ENCODE results near the gene ADRM1. TPM values are rescaled to one million over a fixed set of nuclear protein-coding genes. Genes with fewer than 3 reads are reported as not detected.

Gene ADRM1
- total RNA-seq, 1 donor from 2014 or later = 52.3 TPM

- no peak for TF ChIP-seq EZH2 (IDR thresholded peaks at IDR 0.05)
- TF ChIP-seq CTCF (IDR thresholded peaks at IDR 0.05) = no peak
- no peaks in the 10 kb centered on the region for H3K4me1 ChIP-seq
- H3K79me2 ChIP-seq (ENCODE audit: low read depth) = no peaks in the 10 kb centered on the region
- Mint-ChIP-seq H3K36me3 (no peaks in the 10 kb centered on the region), H3K4me1 (no peaks in the 10 kb centered on the region), H3K9me3 (no peaks in the 10 kb centered on the region), H3K27ac (no peak overlapping the region), H3K27me3 (ENCODE audit: insufficient read depth, low read depth) (peaks cover 2% of the 10 kb centered on the region), H3K4me3 (no peak overlapping the region)
- H3K9ac ChIP-seq = no peak overlapping the region
- H3K27me3 ChIP-seq = no peaks in the 10 kb centered on the region
- H3K9me3 ChIP-seq (ENCODE audit: low read depth) = no peaks in the 10 kb centered on the region
- H3K4me3 ChIP-seq = no peak overlapping the region
- DNase-seq (ENCODE audit: low spot score) = no peak
- no peaks in the 10 kb centered on the region for H4K20me1 ChIP-seq (ENCODE audit: low read depth)
- H2AFZ ChIP-seq (replicated peaks) = no peak overlapping the region
- no peaks in the 10 kb centered on the region for H3F3A ChIP-seq (ENCODE audit: low read depth)
- H3K4me2 ChIP-seq = no peak overlapping the region
- H3K27ac ChIP-seq = no peak overlapping the region
- H3K36me3 ChIP-seq = no peaks in the 10 kb centered on the region
Measured at GRCh38 chr20:62313021-62313420, 10.2 kb downstream of the ADRM1 start.

- no peak for DNase-seq (ENCODE audit: low spot score)
- no peak overlapping the region for H3K4me2 ChIP-seq
- H3K4me3 ChIP-seq = no peak overlapping the region
- no peak overlapping the region for H3K9ac ChIP-seq
- H3F3A ChIP-seq (ENCODE audit: low read depth) = peaks cover 4% of the 10 kb centered on the region
- H3K4me1 ChIP-seq = no peaks in the 10 kb centered on the region
- H3K27ac ChIP-seq = no peak overlapping the region
- Mint-ChIP-seq H3K27ac (no peak overlapping the region), H3K4me1 (no peaks in the 10 kb centered on the region), H3K4me3 (no peak overlapping the region), H3K27me3 (ENCODE audit: insufficient read depth, low read depth) (peaks cover 2% of the 10 kb centered on the region), H3K9me3 (no peaks in the 10 kb centered on the region), H3K36me3 (no peaks in the 10 kb centered on the region)
- H3K36me3 ChIP-seq = no peaks in the 10 kb centered on the region
- H4K20me1 ChIP-seq (ENCODE audit: low read depth) = no peaks in the 10 kb centered on the region
- no peaks in the 10 kb centered on the region for H3K79me2 ChIP-seq (ENCODE audit: low read depth)
- no peak overlapping the region for H2AFZ ChIP-seq (replicated peaks)
- no peaks in the 10 kb centered on the region for H3K9me3 ChIP-seq (ENCODE audit: low read depth)
- H3K27me3 ChIP-seq = no peaks in the 10 kb centered on the region
- TF ChIP-seq EZH2phosphoT487 (IDR thresholded peaks at IDR 0.05) (no peak), EZH2 (IDR thresholded peaks at IDR 0.05) (no peak), CTCF (IDR thresholded peaks at IDR 0.05) (no peak)
Measured at GRCh38 chr20:62313460-62314338, 10.9 kb downstream of the ADRM1 start.

GRCh38 chr20:62314339-62314638 is 11.5 kb downstream of the ADRM1 start:
- DNase-seq (ENCODE audit: low spot score) = no peak
- no peak overlapping the region for H3K4me2 ChIP-seq
- H3K4me1 Mint-ChIP-seq = no peaks in the 10 kb centered on the region
- no peak overlapping the region for H2AFZ ChIP-seq (replicated peaks)
- H3K4me3 Mint-ChIP-seq = no peak overlapping the region
- H3F3A ChIP-seq (ENCODE audit: low read depth) = peaks cover 6% of the 10 kb centered on the region
- no peak overlapping the region for H3K9ac ChIP-seq
- H3K27ac Mint-ChIP-seq = no peak overlapping the region
- no peak for TF ChIP-seq CTCF (IDR thresholded peaks at IDR 0.05)
- no peak for TF ChIP-seq EZH2 (IDR thresholded peaks at IDR 0.05)
- no peak for TF ChIP-seq EZH2phosphoT487 (IDR thresholded peaks at IDR 0.05)
- no peaks in the 10 kb centered on the region for H3K9me3 Mint-ChIP-seq
- no peak overlapping the region for H3K4me3 ChIP-seq
- no peaks in the 10 kb centered on the region for H3K36me3 ChIP-seq
- no peaks in the 10 kb centered on the region for H3K79me2 ChIP-seq (ENCODE audit: low read depth)
- H3K4me1 ChIP-seq = no peaks in the 10 kb centered on the region
- no peaks in the 10 kb centered on the region for H3K9me3 ChIP-seq (ENCODE audit: low read depth)
- H4K20me1 ChIP-seq (ENCODE audit: low read depth) = no peaks in the 10 kb centered on the region
- H3K27me3 Mint-ChIP-seq (ENCODE audit: insufficient read depth, low read depth) = peaks cover 2% of the 10 kb centered on the region
- no peak overlapping the region for H3K27ac ChIP-seq
- no peaks in the 10 kb centered on the region for H3K36me3 Mint-ChIP-seq
- H3K27me3 ChIP-seq = no peaks in the 10 kb centered on the region

Measured in neural progenitor cell (in vitro differentiated cells).